ENCODE measurements around the gene PHTF1.

DNA sequence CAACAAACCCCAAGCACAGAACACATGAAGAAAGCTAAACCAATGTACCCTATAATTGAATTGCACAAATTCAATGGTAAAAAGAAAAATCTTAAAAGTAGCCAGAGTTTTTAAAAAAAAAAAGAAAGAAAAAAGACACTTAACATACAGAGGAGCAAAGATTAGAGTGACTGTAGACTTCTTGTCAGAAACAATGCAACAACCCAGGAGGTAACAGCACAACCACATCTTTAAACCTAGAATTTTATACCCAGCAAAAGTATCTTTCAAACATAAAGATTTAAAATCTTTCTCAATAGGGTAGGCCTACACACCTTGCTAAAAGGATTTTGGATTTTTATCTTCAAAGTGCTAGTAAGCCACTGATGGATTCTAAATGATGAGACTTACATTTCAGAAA, 64.4 kb downstream of the PHTF1 start:
- TF ChIP-seq, protein P1, sequence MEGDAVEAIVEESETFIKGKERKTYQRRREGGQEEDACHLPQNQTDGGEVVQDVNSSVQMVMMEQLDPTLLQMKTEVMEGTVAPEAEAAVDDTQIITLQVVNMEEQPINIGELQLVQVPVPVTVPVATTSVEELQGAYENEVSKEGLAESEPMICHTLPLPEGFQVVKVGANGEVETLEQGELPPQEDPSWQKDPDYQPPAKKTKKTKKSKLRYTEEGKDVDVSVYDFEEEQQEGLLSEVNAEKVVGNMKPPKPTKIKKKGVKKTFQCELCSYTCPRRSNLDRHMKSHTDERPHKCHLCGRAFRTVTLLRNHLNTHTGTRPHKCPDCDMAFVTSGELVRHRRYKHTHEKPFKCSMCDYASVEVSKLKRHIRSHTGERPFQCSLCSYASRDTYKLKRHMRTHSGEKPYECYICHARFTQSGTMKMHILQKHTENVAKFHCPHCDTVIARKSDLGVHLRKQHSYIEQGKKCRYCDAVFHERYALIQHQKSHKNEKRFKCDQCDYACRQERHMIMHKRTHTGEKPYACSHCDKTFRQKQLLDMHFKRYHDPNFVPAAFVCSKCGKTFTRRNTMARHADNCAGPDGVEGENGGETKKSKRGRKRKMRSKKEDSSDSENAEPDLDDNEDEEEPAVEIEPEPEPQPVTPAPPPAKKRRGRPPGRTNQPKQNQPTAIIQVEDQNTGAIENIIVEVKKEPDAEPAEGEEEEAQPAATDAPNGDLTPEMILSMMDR (IDR thresholded peaks at IDR 0.05) = no peak
- TF ChIP-seq EZH2 (IDR thresholded peaks at IDR 0.05; ENCODE audit: borderline replicate concordance, insufficient read depth, low read depth, low read length, poor library complexity, severe bottlenecking) = no peak
